ENCODE data around the gene ZMYND11.

ZMYND11 gene

DNA sequence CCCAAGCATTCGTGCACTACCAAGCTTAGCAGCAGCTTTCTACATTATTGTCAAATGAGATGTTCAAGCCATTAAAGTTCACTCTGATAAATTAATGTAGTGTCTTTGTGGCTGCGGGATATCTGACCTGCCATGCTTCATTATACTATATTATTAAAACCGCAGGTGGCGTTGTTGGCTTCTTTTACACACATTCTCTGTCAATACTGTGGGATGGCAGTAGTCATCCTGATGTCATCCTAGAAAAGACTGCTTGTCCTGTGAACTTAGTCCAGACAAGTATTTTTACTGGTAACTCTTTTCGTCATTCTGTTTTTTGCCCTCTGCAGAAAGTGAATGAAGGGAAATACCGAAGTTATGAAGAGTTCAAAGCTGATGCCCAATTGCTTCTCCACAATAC is 103.9 kb downstream of the ZMYND11 start:
- TF ChIP-seq, protein P1, sequence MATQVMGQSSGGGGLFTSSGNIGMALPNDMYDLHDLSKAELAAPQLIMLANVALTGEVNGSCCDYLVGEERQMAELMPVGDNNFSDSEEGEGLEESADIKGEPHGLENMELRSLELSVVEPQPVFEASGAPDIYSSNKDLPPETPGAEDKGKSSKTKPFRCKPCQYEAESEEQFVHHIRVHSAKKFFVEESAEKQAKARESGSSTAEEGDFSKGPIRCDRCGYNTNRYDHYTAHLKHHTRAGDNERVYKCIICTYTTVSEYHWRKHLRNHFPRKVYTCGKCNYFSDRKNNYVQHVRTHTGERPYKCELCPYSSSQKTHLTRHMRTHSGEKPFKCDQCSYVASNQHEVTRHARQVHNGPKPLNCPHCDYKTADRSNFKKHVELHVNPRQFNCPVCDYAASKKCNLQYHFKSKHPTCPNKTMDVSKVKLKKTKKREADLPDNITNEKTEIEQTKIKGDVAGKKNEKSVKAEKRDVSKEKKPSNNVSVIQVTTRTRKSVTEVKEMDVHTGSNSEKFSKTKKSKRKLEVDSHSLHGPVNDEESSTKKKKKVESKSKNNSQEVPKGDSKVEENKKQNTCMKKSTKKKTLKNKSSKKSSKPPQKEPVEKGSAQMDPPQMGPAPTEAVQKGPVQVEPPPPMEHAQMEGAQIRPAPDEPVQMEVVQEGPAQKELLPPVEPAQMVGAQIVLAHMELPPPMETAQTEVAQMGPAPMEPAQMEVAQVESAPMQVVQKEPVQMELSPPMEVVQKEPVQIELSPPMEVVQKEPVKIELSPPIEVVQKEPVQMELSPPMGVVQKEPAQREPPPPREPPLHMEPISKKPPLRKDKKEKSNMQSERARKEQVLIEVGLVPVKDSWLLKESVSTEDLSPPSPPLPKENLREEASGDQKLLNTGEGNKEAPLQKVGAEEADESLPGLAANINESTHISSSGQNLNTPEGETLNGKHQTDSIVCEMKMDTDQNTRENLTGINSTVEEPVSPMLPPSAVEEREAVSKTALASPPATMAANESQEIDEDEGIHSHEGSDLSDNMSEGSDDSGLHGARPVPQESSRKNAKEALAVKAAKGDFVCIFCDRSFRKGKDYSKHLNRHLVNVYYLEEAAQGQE (IDR thresholded peaks at IDR 0.05; ENCODE audit: insufficient replicate concordance, low read depth): no peak
- TF ChIP-seq GABPA (IDR thresholded peaks at IDR 0.05; ENCODE audit: low read depth): no peak
- no peak for TF ChIP-seq POLR2AphosphoS5 (IDR thresholded peaks at IDR 0.05; ENCODE audit: low read depth)
- no peak for TF ChIP-seq SPI1 (IDR thresholded peaks at IDR 0.05; ENCODE audit: borderline replicate concordance, low read depth)
- H3K27ac ChIP-seq (replicated peaks): no peak overlapping the region
- H3K4me3 ChIP-seq (replicated peaks; ENCODE audit: insufficient read depth, low read length): no peak overlapping the region
- DNase-seq (ENCODE audit: low read depth in 1 of 2, low spot score in 1 of 2): no peak
- H3K27me3 ChIP-seq (ENCODE audit: insufficient read depth, poor library complexity, severe bottlenecking): no peaks in the 10 kb centered on the region

DNA sequence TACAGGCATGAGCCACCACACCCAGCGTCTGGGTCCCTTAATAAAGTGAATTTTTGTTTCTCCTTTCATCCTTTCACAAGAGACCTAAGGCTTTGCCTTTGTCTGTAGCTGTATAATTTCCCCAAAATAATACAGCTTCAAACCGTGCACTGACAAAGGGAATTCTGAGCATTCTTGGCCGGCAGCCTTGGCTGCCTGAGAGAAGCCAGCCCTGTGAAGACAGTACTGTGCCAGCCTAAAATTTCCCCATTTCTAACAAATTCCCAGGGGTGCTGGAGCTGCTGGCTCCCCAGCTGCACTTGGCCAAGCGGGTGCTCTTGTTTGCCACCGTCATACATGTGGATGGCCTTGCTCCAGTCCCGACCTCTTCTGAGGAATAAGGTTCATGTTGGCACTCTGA is 106.2 kb downstream of the ZMYND11 start:
- Histone ChIP-seq H3K4me3 (replicated peaks; ENCODE audit: insufficient read depth, low read length) (no peak overlapping the region), H3K27ac (replicated peaks) (no peak overlapping the region), H3K27me3 (ENCODE audit: insufficient read depth, poor library complexity, severe bottlenecking) (no peaks in the 10 kb centered on the region)
- no peak for DNase-seq (ENCODE audit: low read depth in 1 of 2, low spot score in 1 of 2)
- TF ChIP-seq GABPA (IDR thresholded peaks at IDR 0.05; ENCODE audit: low read depth) (no peak), POLR2AphosphoS5 (IDR thresholded peaks at IDR 0.05; ENCODE audit: low read depth) (no peak), SPI1 (IDR thresholded peaks at IDR 0.05; ENCODE audit: borderline replicate concordance, low read depth) (no peak)
- TF ChIP-seq, protein P2, sequence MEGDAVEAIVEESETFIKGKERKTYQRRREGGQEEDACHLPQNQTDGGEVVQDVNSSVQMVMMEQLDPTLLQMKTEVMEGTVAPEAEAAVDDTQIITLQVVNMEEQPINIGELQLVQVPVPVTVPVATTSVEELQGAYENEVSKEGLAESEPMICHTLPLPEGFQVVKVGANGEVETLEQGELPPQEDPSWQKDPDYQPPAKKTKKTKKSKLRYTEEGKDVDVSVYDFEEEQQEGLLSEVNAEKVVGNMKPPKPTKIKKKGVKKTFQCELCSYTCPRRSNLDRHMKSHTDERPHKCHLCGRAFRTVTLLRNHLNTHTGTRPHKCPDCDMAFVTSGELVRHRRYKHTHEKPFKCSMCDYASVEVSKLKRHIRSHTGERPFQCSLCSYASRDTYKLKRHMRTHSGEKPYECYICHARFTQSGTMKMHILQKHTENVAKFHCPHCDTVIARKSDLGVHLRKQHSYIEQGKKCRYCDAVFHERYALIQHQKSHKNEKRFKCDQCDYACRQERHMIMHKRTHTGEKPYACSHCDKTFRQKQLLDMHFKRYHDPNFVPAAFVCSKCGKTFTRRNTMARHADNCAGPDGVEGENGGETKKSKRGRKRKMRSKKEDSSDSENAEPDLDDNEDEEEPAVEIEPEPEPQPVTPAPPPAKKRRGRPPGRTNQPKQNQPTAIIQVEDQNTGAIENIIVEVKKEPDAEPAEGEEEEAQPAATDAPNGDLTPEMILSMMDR (IDR thresholded peaks at IDR 0.05; ENCODE audit: insufficient read depth, low read length): no peak
- TF ChIP-seq, protein P1 (IDR thresholded peaks at IDR 0.05; ENCODE audit: insufficient replicate concordance, low read depth): no peak

DNA sequence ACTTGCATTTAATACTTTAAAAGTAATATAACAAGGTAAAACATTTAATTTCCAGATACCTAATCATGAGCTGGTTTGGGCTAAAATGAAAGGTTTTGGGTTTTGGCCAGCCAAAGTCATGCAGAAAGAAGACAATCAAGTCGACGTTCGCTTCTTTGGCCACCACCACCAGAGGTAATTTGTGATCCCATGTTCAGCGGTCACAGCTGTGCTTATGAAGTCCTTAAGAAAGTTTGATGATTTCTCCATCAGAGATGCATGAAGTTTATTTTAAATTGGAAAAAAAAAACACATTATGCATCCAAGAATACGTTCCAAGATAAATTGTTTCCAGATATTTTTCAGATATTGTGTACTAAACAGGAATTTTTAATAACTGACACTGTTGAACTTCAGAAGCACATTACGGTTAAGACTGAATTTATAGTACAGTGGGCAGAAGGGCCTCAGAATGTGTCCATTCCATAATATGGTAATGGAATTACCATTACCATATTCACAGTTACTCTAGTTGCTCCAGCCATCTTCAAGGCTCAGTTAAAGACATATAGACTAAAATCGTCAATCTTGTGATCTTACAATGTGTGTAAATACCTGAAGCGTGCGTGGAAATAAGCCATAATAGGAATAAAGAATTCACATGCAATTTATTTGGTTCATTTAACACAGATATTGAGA is 106.8 kb downstream of the ZMYND11 start:
- H3K27ac ChIP-seq (replicated peaks): no peak overlapping the region
- no peak for TF ChIP-seq POLR2AphosphoS5 (IDR thresholded peaks at IDR 0.05; ENCODE audit: low read depth)
- TF ChIP-seq SPI1 (IDR thresholded peaks at IDR 0.05; ENCODE audit: borderline replicate concordance, low read depth): no peak
- TF ChIP-seq, protein P2 (IDR thresholded peaks at IDR 0.05; ENCODE audit: insufficient read depth, low read length): no peak
- TF ChIP-seq, protein P1 (IDR thresholded peaks at IDR 0.05; ENCODE audit: insufficient replicate concordance, low read depth): no peak
- no peak for TF ChIP-seq GABPA (IDR thresholded peaks at IDR 0.05; ENCODE audit: low read depth)
- no peak overlapping the region for H3K4me3 ChIP-seq (replicated peaks; ENCODE audit: insufficient read depth, low read length)
- DNase-seq (ENCODE audit: low read depth in 1 of 2, low spot score in 1 of 2): no peak
- H3K27me3 ChIP-seq (ENCODE audit: insufficient read depth, poor library complexity, severe bottlenecking): no peaks in the 10 kb centered on the region

All from HL-60 (cell line).